ENCODE measurements around the gene JUN.

GRCh38 chr1:58734630-58735029, 49.2 kb downstream of the JUN start:
- TF ChIP-seq CTCF (conservative IDR thresholded peaks at IDR 0.05; ENCODE audit: low read depth, low read length) (no peak), EZH2 (IDR thresholded peaks at IDR 0.05; ENCODE audit: low read length, unreplicated experiment) (no peak), EZH2phosphoT487 (IDR thresholded peaks at IDR 0.05; ENCODE audit: borderline replicate concordance, low read length) (no peak)

Measured in PC-3 (cell line).